K562 (cell line): ENCODE measurements around the gene COCH. TPM values are rescaled to one million over a fixed set of nuclear protein-coding genes. Genes with fewer than 3 reads are reported as not detected.

ENCODE experiments used
- ATAC-seq: fragments of 200-7000 bp; cut with Tn5 transposase; 3 replicates; pipeline ENCODE4 v1.9.1; 2020; ENCODE audit warnings: moderate library complexity
- BruUV-seq: library from RNA; stranded (reverse); fragments of 400-500 nt; replicated peaks from 2 replicates; lab custom pipeline; 2021; lab: Mats Ljungman, UMichigan
- CTCF ChIA-PET: fragments of 300-600 bp; formaldehyde crosslinking; extraction: SDS; loops from one replicate; lab custom pipeline; 2021; ENCODE audit warnings: low intra/inter-chr PET ratio; lab: Yijun Ruan, JAX
- POLR2A ChIA-PET: fragments of 300-600, 350-650 bp; sonication (Branson Sonifier 250); formaldehyde crosslinking; extraction: SDS; loops from one replicate; lab custom pipeline; 2021; ENCODE audit warnings: antibody characterized with exemption, inconsistent platforms; lab: Yijun Ruan, JAX
- DNase-seq, 4 experiments: peaks; one replicate each; pipeline versions ENCODE4 v3.0.0 to v3.0.0-alpha.2; 2011 to 2018; ENCODE audit warnings: low spot score in 3 of 4, mixed read lengths in 3 of 4; ENCODE audit errors: extremely low read depth in 1 of 4
- FAIRE-seq: peaks from 2 replicates; lab custom pipeline; 2011; peaks lifted over from hg19 to GRCh38; lab: Jason Lieb, UNC
- H2AFZ ChIP-seq: 2 replicates; pipeline ENCODE4 v1.6.0; 2011; ENCODE audit warnings: low read depth, low read length, control low read depth, inconsistent platforms
- H3K27ac ChIP-seq: fragments of 200-600 bp; 3 replicates; pipeline ENCODE4 v1.8.0; 2011; ENCODE audit warnings: low read depth, mild to moderate bottlenecking, control low read depth, inconsistent platforms, low read length, moderate library complexity, mixed read lengths; ENCODE audit errors: extremely low read depth
- H3K27me3 ChIP-seq, 2 experiments: fragments of 300-600 bp in 1 of 2; 2 replicates in 1 of 2; 3 replicates in 1 of 2; pipeline versions ENCODE4 v1.6.0 to v1.8.0; 2011; ENCODE audit warnings: inconsistent platforms in 2 of 2, low read length in 2 of 2, mild to moderate bottlenecking in 1 of 2, mixed read lengths in 1 of 2, moderate library complexity in 1 of 2; ENCODE audit not compliant: control insufficient read depth in 2 of 2, insufficient read depth in 2 of 2
- H3K36me3 ChIP-seq: fragments of 300-600 bp; 3 replicates; pipeline ENCODE4 v1.8.0; 2011; ENCODE audit warnings: mild to moderate bottlenecking, low read length, inconsistent platforms; ENCODE audit not compliant: control insufficient read depth, insufficient read depth
- H3K4me1 ChIP-seq, 2 experiments: fragments of 200-600 bp in 1 of 2; replicated peaks in 1 of 2; 2 replicates in 1 of 2; 3 replicates in 1 of 2; pipeline versions ENCODE4 v1.5.1 to v1.8.0; 2011; ENCODE audit warnings: inconsistent platforms in 2 of 2, low read length in 2 of 2, mild to moderate bottlenecking in 1 of 2, mixed read lengths in 1 of 2, moderate library complexity in 1 of 2; ENCODE audit not compliant: control insufficient read depth in 2 of 2, insufficient read depth in 2 of 2
- H3K4me2 ChIP-seq: 2 replicates; pipeline ENCODE4 v1.6.1; 2011; ENCODE audit warnings: low read length, control low read depth, inconsistent platforms, mixed read lengths; ENCODE audit not compliant: insufficient read depth
- H3K4me3 ChIP-seq: fragments of 200-600 bp; sonication (generic), shearing (Covaris generic); 2 replicates; pipeline ENCODE4 v1.5.1; 2016; ENCODE audit warnings: control low read depth, inconsistent platforms
- H3K79me2 ChIP-seq: fragments of 200-600 bp; 3 replicates; pipeline ENCODE4 v1.8.0; 2011; ENCODE audit warnings: low read length, inconsistent platforms; ENCODE audit not compliant: control insufficient read depth, insufficient read depth
- H3K9ac ChIP-seq, 2 experiments: 2 replicates each; pipeline versions ENCODE4 v1.6.0 to v1.6.1; 2011; ENCODE audit warnings: low read depth in 2 of 2, low read length in 2 of 2, control low read depth in 1 of 2, inconsistent platforms in 1 of 2, mild to moderate bottlenecking in 1 of 2, mixed read lengths in 1 of 2; ENCODE audit not compliant: insufficient read depth in 1 of 2
- H3K9me1 ChIP-seq: one replicate; pipeline ENCODE4 v1.6.0; 2011; ENCODE audit warnings: inconsistent platforms, mild to moderate bottlenecking, low read length, moderate library complexity; ENCODE audit not compliant: control insufficient read depth, insufficient read depth
- H3K9me3 ChIP-seq: replicated peaks from 2 replicates; pipeline ENCODE4 v1.5.1; 2011; ENCODE audit warnings: low read depth, low read length, inconsistent platforms; ENCODE audit not compliant: control insufficient read depth, insufficient read depth
- H4K20me1 ChIP-seq: replicated peaks from 2 replicates; pipeline ENCODE4 v1.6.1; 2011; ENCODE audit warnings: low read length, inconsistent platforms, mixed read lengths; ENCODE audit not compliant: control insufficient read depth, insufficient read depth
- CCNT2 ChIP-seq: IDR thresholded peaks from 2 replicates; pipeline ENCODE4 v1.6.1; 2011; ENCODE audit warnings: borderline replicate concordance, low read depth, mild to moderate bottlenecking, moderate library complexity, mixed read lengths, low read length; ENCODE audit not compliant: insufficient read length; ENCODE audit errors: extremely low read depth
- CHD1 ChIP-seq: fragments of 200-600 bp; sonication (generic); IDR thresholded peaks from one replicate; pipeline ENCODE4 v1.6.1; 2012; ENCODE audit warnings: mild to moderate bottlenecking, moderate library complexity, low read length, inconsistent platforms
- CXXC5 ChIP-seq: fragments of 250-450 bp; sonication (Bioruptor Pico); IDR thresholded peaks from 2 replicates; pipeline ENCODE4 v1.8.0; 2022; ENCODE audit warnings: inconsistent platforms, mild to moderate bottlenecking, moderate library complexity
- EGR1 ChIP-seq: fragments of 450-650 bp; conservative IDR thresholded peaks from 2 replicates; pipeline ENCODE4 v1.6.1; 2017; ENCODE audit warnings: mild to moderate bottlenecking
- ILK ChIP-seq: fragments of 450-650 bp; IDR thresholded peaks from 2 replicates; pipeline ENCODE4 v1.6.1; 2016; ENCODE audit warnings: missing genetic modification characterization, low read depth, mild to moderate bottlenecking, missing compliant biosample characterization, moderate library complexity, borderline replicate concordance
- NFIX ChIP-seq: fragments of 250-450 bp; sonication (Bioruptor Pico); IDR thresholded peaks from 2 replicates; pipeline ENCODE4 v1.4.0; 2020; ENCODE audit warnings: low read depth, mild to moderate bottlenecking, moderate library complexity
- OTX1 ChIP-seq: fragments of 450-650 bp; formaldehyde crosslinking; IDR thresholded peaks from 2 replicates; pipeline ENCODE4 v1.4.0; 2022; ENCODE audit warnings: mild to moderate bottlenecking
- PBX2 ChIP-seq, 2 experiments: IDR thresholded peaks in 1 of 2; conservative IDR thresholded peaks in 1 of 2; 2 replicates each; pipeline ENCODE4 v1.6.1; 2016; ENCODE audit warnings: low read depth in 2 of 2, mild to moderate bottlenecking in 1 of 2, missing compliant biosample characterization in 1 of 2, missing genetic modification characterization in 1 of 2, moderate library complexity in 1 of 2
- POU5F1 ChIP-seq: fragments of 150-350 bp; IDR thresholded peaks from 2 replicates; pipeline ENCODE4 v1.6.1; 2014; ENCODE audit warnings: borderline replicate concordance, low read length, low read depth, mild to moderate bottlenecking; ENCODE audit not compliant: partially characterized antibody
- RBM15 ChIP-seq: fragments of 200-400 bp; formaldehyde crosslinking; IDR thresholded peaks from 2 replicates; pipeline ENCODE4 v1.6.1; 2018; ENCODE audit warnings: mild to moderate bottlenecking, low read length, moderate library complexity; ENCODE audit not compliant: insufficient read depth
- SAFB2 ChIP-seq: fragments of 200-400 bp; formaldehyde crosslinking; IDR thresholded peaks from 2 replicates; pipeline ENCODE4 v1.6.1; 2018; ENCODE audit warnings: borderline replicate concordance, low read length, low read depth, moderate library complexity; ENCODE audit not compliant: severe bottlenecking
- ZNF239 ChIP-seq: fragments of 250-450 bp; sonication (Bioruptor Pico); IDR thresholded peaks from 2 replicates; pipeline ENCODE4 v1.4.0; 2020; ENCODE audit warnings: mild to moderate bottlenecking
- WGBS: fragments of 100-300 bp; shearing (Covaris generic); methylation state at CpG from one replicate; pipeline ENCODE4 v1.1.6; 2016; ENCODE audit warnings: low coverage, mixed read lengths; ENCODE audit not compliant: insufficient coverage; ENCODE audit errors: missing lambda C conversion rate; 5-methylcytosine and 5-hydroxymethylcytosine counted together
- in situ Hi-C: fragments of 300-500 bp; cut with MboI; formaldehyde crosslinking; loops from 4 replicates; pipeline ENCODE4 v1.15.0; 2018; ENCODE audit warnings: inconsistent platforms, mixed read lengths
- intact Hi-C: fragments of 100-400 bp; cut with micrococcal nuclease; formaldehyde crosslinking; loops from 2 replicates; pipeline ENCODE4 v1.14.2; 2022
- polyA plus RNA-seq, 8 experiments: library from polyadenylated mRNA; depleted of rRNA in 4 of 8; stranded (reverse) in 5 of 8; unstranded in 3 of 8; fragments of >200 nt; fragmentation: Nextera tagmentation in 2 of 8; fragmentation: Illumina TruSeq in 1 of 8; extraction: Ambion mirVana in 2 of 8; extraction: Trizol in 1 of 8; gene quantifications; 2 replicates each; pipeline versions ENCODE4 v1.2.1 to v1.2.3, GENCODE V29; 2011 to 2014; ENCODE audit warnings: inconsistent platforms in 1 of 8, missing spikeins in 1 of 8
- total RNA-seq, 7 experiments: library from RNA; depleted of rRNA in 6 of 7; stranded (reverse); fragments of >200 nt in 6 of 7; fragmentation: Illumina TruSeq in 2 of 7; extraction: Trizol in 2 of 7; gene quantifications; 2 replicates each; pipeline versions ENCODE4 v1.2.1 to v1.2.3, GENCODE V29; 2011 to 2021; ENCODE audit warnings: low replicate concordance in 1 of 7

The COCH gene
- total and polyA plus RNA-seq, 9 of the 15 experiments (the other 6 are each of a cell fraction or from before 2014, with no cell fraction given) = 27.0 to 141 (median 69.3) TPM

GRCh38 chr14:30864934-30865333 lies 9.4 kb upstream of the COCH start:
- Histone ChIP-seq H4K20me1 (no peaks in the 10 kb centered on the region), H3K4me2 (no peak overlapping the region), H3K4me1 (peaks cover 0 to 5% of the 10 kb centered on the region in 2 experiments; a peak in 2 of 5 replicates), H3K9me3 (no peaks in the 10 kb centered on the region), H3K9me1 (no peaks in the 10 kb centered on the region), H2AFZ (no peak overlapping the region), H3K27me3 (no peaks in the 10 kb centered on the region), H3K27ac (no peak overlapping the region), H3K9ac (no peak overlapping the region), H3K4me3 (no peak overlapping the region), H3K79me2 (no peaks in the 10 kb centered on the region), H3K36me3 (no peaks in the 10 kb centered on the region)
- in situ Hi-C loops = no loop called here
- POLR2A ChIA-PET = interaction anchor here (1.1 kb wide), 1 partner anchor 9 kb away, joined by 3 read pairs; the partner anchor contains the start of gene COCH
- WGBS = 45% methylated on average over 5 of the region's 5 CpGs
- TF ChIP-seq RBM15 (no peak), CCNT2 (no peak), CHD1 (no peak), SAFB2 (no peak), NFIX (CRISPR knock-in tag) (no peak), ILK (tag) (no peak), EGR1 (no peak), CXXC5 (CRISPR knock-in tag) (no peak), ZNF239 (CRISPR knock-in tag) (no peak), POU5F1 (no peak), PBX2 (CRISPR knock-in tag; IDR thresholded peaks at IDR 0.05; ENCODE audit: low read depth) (no peak), PBX2 (tag; conservative IDR thresholded peaks at IDR 0.05; ENCODE audit: low read depth) (no peak), OTX1 (CRISPR knock-in tag) (no peak)
- FAIRE-seq (no peak), DNase-seq (no peak), ATAC-seq (no peak)
- intact Hi-C loops = no loop called here
- CTCF ChIA-PET = no interaction called here
- BruUV-seq = no TSS peak
